SHP77 (cell line): ENCODE measurements around the gene DAPK1.
"Not testable (repeated sequence)": the region's sequence is repeated elsewhere in the genome, so short reads cannot be mapped to it uniquely, and the experiment has no call there.

Experiments
- DNase-seq, 2 experiments: peaks; one replicate each; lab custom pipeline; 2025; lab: John Stamatoyannopoulos, UW

The DAPK1 gene

DNA sequence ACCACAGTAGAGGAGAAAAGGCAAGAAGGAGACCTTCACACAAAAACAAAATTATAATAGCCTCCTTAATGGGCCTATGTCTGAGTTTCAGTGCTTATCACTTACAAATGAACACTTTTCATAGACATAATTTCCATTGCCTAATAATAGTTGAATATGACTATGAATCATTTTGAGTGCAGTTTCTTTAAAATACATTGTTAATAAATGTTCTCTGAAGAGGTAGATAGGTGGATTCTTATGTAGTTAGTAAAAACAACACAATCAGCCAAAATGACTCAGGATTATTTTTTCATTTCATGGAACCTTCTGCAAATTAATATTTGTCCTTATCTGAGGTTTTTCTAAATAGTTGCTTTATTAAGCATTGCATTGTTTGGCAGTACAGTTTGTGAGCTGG, 45.6 kb downstream of the DAPK1 start:
- DNase-seq: no peak

DNA sequence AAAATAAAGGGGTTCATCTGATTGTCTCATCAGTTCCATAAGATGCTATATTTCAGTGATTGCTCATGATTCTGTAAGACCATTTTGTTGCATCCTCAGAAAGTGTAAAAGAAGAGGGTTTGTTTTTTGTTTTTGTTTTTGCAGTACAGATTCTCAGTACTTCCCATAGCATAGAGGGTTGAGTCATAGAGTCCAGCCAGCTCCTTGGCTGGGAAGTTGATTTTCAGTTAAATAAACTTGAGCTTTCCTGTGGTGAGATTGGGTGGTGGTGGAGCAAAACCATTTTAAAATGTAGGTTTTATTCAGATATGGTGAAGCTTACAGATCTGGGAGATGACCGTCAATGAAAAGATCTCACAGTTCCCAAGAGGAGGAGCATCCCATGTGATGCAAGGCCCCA, 48.2 kb downstream of the DAPK1 start:
- no peak for DNase-seq

DNA sequence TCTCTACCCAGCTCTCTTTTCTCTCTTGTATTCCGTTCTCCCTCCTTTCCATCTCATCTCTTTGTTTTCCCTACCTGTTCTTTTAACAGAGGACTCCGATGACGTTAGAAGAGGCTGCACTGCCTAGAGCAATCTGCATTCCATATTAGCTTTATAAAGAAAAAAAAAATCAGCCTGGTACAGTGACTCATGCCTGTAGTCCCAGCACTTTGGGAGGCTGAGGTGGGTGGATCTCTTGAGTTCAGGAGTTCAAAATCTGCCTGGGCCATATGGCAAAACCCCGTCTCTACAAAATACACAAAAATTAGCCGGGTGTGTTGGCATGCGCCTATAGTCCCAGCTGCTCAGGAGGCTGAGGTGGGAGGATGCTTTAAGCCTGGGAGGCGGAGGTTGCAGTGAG, 49.0 kb downstream of the DAPK1 start:
- no peak for DNase-seq

DNA sequence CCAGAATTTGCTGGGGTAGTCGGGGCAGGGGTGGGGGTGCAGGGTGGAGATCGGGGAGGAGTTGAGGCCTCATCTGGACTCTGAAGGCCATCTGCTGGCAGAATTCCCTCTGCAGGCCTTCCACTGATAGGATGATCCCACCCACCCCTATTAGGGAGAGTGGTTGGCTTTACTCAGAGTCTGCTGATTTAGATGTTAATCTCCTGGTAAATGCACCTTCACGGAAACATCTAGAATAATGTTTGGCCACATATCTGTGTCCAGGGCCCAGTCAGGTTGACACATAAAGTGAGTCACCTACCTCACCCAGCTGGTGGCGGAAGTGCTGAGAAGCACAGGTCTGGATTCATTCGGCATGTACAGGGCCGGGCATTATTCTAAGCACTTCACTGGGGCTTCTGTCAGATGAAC, 50.0 kb downstream of the DAPK1 start:
- no peak for DNase-seq

DNA sequence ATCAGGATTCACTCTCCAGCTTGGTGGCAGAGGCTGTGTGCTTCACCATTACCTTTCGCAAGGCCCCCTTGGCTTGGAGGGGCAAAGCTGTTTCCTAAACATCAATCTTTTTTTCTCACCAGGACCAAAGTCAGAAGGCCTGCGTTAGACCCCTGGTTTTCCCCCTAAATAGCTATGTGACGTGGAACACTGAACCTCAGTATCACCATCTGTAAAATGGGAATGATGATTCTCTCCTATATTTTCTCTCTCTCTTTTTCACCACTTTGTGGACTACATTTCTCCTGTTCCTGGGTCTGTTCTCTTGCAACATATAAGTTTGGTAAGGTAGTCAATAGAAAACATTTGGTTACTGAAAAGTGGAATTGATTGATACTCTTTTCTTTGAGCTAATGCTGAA, 50.5 kb downstream of the DAPK1 start:
- DNase-seq: no peak

DNA sequence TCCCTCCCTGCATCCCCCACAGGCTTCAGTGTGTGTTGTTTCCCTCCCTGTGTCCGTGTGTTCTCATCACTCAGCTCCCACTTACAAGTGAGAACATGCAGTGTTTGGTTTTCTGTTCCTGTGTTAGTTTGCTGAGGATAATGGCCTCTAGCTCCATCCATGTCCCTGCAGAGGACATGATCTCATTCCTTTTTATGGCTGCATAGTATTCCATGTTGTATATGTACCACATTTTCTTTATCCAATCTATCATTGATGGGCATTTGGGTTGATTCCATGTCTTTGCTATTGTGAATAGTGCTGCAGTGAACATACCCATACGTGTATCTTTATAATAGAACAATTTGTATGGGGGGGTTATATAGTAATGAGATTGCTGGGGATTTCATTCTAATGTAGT, 51.4 kb downstream of the DAPK1 start:
- DNase-seq: not testable (repeated sequence)

DNA sequence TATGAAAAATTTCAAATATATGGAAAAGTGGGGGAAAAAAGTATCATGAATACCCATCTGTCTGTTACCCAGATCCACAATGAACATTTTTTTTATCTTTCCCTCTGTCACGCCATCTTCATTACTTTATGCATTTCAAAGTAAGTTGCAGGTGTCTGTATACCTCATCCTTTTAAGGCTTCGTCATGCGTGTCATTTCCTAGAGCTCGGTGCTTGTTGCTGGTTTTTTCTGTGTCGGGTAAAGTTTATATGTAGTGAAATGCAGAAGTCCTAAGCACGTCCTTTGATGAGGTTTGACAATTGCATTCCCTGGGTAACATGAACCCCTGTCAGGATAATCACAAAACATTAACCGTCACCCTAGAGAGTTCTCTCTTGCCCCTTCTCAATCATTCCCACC, 52.1 kb downstream of the DAPK1 start:
- no peak for DNase-seq

DNA sequence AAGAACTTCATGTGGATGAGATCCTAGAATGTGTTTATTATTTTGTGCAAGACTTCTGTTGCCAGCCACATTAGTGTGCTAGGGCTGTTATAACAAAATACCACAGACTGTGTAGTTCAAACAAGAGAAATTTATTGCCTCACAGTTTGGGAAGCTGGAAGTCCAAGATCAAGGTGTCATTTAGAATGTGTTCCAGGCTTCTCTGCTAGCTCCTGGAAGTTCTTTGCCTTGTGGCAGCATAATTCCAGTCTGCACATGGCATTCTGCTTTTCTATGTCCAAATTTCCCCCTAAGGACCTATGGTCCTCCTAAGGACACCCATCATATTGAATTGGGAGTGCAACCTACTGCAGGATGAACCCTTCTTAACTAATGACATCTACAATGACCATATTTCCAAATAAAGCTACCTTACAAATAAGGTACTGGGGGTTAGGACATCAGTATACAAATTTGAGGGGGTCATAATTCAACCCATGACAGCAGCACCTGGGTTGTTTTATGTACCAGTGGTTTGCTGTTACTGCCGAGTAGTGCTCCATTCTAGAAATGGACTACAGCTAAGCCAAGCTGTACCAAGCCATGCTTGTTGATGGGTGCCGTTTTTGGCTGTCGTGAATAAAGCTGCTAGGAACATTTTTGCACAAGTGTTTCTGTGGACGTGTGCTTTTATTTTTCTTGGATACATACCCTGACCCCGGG, 52.7 kb downstream of the DAPK1 start:
- no peak for DNase-seq

DNA sequence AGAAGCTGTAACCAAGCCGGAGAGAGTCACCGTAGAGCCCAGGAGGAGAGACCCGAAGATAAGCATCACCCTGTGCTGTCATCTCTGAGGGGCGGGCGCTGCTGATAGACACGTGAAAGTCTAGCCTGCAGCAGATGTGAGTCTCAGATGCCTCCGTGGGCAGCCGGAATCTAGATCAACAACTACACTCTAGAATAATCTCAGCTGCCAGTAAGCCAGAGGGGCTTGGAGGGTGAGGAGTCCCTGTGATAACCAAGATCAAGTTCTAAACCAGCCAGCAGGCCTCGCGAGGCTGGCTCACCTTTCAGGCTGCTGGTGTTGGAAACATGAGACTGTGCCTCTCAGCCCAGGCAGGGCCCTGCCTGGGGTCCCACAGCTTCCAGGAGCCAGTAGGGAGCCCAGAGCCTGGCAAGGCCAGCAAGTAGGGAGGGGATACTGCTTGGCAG, 54.1 kb downstream of the DAPK1 start:
- no peak for DNase-seq

DNA sequence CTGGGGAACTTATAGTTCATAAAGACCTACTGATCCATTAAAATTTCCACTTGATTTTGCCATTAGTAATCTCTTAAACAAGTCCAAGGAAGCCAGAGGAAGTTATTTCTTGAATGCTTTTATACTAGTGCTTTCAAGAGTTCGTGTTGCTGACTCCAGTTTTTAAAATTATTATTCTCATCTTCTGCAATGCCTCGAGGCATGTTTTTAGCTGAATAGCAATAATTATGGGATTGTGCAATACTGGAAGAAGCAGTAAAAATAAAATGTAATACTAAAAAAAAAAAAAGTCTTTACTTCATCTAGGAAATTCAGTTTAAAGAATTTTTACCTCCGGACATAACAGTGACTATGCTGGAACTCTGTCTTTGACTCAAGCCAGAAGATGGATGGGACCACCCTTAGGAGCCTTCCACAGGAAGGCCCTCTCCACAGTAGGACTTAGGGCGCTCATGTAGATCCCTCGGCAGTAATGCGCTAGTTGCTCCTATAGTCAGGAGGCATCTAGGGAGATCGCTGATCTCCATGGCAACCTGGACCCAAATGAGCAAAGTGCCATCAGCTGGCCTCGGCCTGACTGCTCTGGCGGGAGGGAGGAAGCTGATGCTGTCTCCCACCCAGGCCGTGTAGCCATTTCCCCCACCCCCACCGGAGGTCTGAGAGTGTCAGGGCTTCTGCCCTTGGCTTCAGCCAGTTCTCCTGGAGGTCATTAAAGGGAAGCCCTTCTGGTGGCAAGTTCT, 56.7 kb downstream of the DAPK1 start:
- no peak for DNase-seq

DNA sequence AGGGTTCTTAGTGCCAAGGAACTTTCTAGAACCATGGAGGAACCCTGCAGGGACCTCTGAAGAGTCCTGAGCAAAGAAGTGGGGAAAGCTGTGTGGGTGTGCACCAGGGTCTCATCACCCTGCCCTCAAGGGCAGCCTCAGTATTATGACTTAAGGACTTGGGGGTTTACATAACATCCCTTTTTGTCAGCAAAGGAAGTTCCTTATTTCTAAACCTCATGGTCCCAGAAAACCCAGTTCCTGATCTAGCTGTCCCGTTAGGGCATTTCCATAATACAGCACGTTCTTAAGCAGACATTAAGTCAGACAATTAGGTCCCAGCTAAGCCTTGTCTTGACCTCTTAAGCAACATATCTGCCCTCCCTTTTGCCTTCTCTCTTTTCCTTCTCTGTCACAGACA, 57.3 kb downstream of the DAPK1 start:
- no peak for DNase-seq

DNA sequence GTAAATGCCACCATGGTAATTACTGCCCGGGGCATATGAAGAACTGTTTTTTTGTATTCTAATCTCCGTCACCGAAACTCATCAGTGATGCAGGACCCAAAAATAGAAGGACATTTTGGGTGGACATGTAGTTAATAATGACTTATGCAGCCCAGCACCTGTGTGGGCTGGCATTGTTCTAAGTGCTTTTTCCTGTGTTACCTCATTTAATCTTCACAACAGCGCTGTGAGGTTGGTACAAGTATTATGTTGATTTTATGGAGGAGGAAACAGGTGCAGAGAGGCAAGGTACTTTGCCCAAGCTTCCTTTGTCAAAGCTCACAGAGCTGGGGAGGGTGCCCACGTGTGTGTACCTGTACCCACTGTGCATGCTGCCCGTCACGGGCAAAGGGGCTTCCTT, 58.4 kb downstream of the DAPK1 start:
- DNase-seq: peak in 1 of 2 experiments; percentile 11

DNA sequence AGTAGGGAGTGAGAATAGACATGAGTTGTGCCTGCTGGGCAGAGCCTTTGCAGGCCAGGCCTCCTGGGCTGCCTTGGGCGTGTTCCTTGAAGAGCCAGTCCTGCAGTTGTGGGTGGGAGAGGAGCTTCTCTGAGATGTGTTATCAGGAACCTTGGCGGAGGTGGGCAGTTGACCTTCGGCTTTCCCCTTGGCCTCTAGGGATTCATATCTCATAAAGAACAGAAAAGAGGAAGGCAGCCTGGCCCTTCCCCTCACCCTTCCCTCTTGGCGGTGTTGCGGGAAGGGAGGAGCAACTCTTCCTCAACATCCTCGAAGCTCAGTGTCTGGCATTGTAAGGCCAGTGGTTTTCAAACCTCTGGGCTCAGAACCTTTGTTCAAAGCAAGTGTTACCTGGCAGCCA, 59.2 kb downstream of the DAPK1 start:
- DNase-seq: no peak

DNA sequence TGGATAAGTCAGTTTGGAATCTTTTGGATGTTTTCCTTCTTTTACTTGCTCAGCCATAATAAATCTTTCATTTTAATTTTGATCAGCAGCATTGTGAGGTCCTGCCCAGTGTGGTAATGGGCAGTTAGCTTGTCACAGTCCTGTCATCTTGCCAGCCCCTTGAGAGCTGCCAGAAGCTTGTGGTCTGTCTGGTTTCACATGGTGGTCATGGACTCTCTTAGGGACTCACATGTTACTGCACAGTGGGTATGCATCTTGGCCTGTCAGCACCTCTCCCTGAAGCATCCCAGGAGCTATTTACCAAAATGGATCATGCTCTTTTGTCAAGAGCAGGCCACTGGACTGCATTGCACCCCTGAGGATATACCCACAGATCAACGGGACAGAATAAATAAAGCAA, 60.3 kb downstream of the DAPK1 start:
- no peak for DNase-seq

DNA sequence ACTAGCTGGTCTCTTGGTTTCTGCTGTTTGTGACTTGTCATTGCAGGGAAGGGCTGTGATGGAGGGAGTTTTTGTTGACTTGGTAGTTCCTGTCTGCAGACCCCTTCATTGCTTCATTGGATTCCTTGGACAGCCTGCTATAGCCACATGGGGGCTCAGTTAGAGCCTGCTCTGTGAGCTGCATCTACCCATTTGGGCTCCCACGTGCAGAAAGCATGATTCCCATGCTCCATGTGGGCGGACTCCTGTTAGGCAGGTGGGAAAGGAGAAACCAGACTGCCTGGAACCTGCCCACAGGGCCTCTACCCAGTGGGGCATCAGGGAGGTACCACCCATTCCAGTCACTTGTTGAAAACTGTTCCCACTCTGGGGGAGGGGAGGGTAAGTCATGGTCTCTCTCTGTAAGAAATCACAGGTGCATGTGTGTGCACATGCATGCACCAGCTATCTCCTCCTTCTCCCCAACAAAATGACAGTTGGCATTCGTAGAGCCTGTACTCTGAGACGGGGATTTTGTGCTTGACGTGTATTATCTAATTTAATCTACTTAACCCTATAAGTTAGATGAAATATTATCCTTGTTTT, 61.0 kb downstream of the DAPK1 start:
- DNase-seq: no peak

DNA sequence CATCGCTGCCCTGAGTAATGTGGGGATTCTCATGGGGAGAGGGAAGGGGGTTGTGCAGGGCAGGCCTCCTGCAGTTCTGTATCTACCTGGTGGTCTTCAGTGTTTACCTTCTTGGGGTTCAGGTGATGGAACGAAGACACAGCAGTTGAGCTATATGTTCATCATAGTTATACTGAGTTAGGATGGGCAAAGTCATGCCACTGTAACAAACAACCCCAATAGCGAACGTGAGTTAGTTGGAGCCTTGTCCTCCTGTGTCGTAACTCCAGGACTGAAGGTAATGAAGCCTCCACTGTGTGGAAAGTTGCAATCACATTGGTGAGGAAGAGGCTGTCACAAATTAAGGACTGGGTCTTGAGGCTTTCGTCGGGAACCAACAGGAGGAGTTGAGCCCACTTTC, 64.4 kb downstream of the DAPK1 start:
- no peak for DNase-seq

DNA sequence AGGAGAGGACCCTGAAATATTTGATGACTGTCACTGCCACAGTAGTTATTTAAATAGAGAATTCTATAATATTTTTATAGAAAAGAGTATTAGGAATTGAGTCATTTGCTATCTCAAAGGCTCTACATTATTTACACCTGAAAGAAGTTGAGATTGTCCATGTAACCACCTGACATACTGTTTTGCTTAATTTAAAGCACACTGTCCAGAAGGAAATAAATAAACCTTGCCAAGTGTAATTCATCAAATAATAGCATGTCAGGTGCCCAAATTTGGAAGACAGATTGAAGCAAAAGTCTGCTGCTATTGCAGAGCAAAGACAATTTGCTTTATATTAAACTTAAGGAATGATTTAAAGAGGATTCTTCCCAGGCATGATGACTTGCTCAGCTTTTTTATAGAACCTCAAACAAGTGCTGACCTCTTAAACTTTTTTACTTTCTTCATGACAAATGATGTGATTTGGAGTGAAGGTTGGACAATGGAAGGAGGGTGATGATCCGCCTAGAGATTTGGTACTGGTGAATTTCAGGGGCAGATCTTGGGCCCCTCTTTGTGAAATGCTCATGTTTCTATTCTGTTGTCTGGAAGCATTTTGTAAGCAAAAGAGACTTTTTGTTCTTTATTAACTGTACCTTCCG, 65.0 kb downstream of the DAPK1 start:
- no peak for DNase-seq

DNA sequence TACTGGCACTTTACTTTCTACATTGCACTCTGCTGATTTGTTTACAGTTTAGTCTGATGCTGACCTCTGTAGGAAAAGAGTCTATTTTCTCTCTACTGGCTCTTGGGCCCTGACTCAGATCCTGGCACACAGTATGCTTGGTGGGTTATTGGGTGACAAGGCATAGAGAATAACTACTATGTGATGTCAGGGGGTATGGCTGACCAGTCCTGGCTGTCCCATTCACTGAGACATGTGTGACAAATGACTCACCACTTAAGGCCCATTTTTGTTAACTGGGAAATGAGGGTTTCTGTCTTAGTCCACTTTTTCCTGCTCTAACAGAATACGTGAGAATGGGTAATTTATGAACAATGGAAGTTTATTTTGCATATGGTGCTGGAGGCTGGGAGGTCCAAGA, 66.4 kb downstream of the DAPK1 start:
- no peak for DNase-seq

DNA sequence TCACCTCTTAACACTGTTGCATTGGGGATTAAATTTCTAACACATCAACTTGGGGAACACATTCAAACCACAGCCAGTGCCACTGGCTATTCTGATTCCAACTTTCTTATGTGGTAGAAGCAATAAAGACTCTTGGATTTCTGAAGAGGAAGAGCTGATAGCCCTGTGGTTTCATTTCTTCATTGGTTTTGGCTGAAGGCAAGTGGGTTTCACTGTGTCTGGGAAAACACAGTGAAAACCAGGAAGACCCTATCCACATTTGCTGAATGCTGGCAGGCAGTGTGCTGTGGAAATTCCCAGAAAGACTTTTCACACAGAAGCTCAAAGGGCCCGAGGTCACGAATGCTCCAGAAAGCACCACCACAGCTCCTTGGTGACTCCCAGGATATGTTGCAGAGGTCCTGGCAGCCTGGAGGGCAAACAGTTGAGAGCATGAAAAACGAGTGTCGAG, 67.1 kb downstream of the DAPK1 start:
- no peak for DNase-seq

DNA sequence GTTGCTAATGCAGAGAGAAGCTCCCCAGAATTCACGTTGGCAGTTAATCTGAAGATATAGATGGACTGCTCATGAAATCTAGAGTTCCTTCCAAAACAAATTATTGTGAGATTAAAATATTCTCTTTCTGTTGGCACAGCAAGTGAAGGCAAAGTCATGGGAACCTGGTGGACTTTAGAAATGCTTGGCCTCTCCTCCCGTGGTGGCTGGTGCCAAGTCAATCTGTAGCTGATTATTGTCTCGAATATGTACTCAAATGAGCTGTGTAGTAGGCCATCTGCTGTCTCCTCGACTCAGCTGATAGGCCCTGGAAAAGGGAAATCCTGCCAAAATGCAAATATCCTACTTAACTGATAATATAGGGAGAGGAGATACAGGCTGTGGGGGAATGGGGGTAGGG, 69.3 kb downstream of the DAPK1 start:
- DNase-seq: no peak

DNA sequence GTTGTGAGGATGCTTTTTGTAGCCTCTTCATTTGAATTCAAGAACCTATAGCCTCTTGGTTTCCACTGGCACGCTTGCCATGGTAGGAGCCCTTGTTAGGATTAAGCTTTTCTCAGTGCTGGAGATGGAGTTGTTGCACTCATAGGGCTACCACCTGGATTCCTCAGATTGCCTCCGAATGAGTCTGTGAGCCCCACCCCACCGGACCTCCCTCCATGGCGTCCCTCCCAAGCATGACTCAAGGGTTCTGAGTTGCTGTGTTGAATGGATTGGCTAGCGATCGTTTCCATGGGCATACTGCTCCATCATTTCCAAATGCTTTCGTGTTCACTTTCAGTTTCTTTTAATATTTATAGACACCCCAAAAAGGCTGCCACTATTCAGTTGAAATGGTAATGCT, 69.9 kb downstream of the DAPK1 start:
- DNase-seq: no peak

DNA sequence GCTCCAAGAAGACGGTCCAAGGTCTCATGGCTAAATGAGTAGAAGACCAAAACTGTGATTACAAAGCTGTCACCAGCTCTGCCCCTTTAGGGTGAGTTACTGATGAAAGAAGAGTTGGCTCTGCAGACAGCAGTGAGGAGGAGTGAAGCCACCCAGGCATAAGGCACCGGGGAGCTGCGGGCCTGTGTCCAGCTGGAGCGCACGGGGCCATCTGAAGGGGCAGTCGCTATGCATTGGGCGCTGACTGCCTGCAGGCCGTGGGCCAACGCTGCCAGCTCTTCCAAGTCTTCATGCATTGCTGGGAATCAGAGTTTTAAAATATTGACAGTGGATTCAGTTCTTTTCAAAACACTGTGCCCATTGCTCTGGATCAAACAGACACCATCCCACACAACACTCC, 70.3 kb downstream of the DAPK1 start:
- DNase-seq: no peak

DNA sequence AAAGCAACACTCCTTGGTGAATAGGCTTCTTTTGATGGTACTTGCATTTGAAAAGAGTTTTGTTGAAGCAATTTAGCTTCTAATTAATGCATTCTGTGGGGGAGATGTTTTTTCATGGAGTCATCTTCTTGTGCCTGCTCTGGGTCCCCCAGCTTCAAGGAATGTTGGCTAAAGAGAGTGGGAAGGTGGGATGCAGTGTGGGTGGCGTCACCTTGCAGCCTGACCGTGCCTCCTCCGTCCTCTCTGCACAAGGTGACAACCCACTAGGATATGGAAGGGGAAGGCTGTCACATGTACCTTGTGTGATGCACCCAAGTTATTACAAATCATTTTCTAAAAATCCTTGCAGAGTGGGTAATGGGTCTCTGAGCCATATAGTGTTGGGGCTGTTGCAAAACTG, 70.7 kb downstream of the DAPK1 start:
- DNase-seq: no peak
